HL-60/S4 treated with phorbol 12-myristate 13-acetate at 8.2 ng/mL for 4 days and 3 days (cell line): ENCODE data around the gene OXA1L.
"Not testable (repeated sequence)": the region's sequence is repeated elsewhere in the genome, so short reads cannot be mapped to it uniquely, and the experiment has no call there.

Experiments
- in situ Hi-C: fragments of 300-500 bp; cut with MboI; formaldehyde crosslinking; loops from 2 replicates; pipeline ENCODE4 v1.15.0; 2022; ENCODE audit warnings: low sequenced_read_pairs

Gene OXA1L

DNA sequence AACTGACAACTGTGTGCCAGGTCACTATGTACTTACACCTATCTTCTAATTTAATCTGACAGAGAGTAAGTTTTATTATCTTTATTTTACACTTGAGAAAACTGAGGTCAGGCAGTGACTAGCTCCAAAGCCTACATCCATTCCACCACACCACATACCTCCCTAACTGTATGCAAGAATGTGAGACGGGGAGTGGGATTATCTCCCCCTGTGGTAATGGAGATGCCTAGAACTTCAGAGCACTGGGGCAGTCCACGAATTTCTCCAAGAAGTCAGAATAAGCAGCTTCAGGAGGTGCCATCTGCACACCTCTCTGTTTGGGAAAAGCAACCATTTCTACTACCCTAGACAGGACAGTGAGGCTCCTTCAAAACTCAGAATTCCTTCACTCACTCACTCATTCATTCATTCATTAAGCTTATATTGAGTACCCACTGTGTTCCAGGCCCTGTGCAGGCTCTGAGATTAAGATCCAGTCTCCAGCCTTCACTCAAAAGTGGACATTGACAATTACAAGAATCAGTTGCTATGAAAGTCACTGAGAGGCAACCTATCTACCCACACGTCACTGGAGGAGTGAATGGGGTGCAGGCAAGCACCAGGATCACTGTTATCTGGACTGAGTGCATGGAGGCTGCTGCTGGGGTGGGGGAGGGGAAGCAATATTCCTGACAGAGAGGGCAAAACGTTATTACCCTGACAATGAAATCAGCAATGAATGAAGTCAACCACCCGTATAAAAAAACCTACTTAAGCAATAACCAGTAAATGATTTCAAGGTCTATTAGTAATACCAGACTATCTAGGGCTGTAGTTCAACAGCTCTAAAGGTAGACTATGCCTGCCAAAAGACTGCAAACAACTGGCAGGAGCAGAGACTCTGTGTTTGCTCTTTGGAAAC is 30.8 kb downstream of the OXA1L start:
- in situ Hi-C loops, result no loop called here

DNA sequence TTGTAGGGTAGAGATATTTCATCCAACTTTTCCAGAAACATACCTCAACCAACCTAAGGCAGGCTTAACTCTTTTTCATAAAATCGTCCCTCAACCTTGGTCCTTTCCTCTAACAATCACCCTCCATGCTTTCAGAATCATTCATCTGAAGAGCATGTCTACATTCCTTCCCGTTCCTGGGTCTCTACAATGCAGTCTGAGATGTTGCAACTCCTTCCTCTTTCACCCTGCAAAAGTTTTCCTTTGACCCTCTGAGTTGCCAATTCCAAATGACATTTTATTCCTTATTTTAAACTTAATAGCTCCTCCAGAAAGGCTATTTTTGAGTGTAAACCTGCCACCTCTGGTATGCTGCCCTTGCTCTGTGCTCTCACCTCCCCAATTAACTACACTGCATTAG is 32.0 kb downstream of the OXA1L start:
- in situ Hi-C loops, result no loop called here

DNA sequence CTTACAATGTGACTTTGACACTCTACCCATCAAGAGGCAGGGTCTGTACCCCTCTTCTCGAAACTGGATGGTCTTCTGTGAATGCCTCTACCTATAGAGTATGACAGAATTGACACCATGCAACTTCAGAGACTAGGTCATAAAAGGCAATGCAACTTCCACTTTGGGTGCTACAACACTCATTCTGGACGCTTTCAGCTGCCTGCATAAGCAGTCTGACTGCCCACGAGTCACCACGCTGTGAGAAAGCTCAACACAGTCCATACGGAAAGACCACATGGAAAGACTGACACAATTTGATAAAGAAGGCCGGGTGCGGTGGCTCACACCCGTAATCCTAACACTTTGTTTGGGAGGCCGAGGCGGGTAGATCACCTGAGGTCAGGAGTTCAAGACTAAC is 33.9 kb downstream of the OXA1L start:
- in situ Hi-C loops, result no loop called here

DNA sequence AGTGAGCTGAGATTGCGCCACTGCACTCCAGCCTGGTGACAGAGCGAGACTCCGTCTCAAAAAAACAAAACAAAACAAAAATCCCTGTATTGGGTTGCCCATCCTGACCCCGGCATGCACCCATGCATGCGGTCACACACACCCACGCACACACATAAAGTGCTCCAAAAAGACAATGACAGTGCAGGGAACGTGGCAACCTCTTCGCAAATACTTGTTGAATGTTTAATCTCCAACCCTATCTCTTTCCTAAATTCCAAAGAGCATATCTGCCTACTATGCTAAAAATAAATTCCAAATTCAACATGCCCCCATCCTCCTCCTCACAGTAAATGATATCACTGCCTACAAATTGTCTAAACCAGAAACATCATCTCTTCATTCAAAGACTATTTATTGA is 35.2 kb downstream of the OXA1L start:
- in situ Hi-C loops, result no loop called here

DNA sequence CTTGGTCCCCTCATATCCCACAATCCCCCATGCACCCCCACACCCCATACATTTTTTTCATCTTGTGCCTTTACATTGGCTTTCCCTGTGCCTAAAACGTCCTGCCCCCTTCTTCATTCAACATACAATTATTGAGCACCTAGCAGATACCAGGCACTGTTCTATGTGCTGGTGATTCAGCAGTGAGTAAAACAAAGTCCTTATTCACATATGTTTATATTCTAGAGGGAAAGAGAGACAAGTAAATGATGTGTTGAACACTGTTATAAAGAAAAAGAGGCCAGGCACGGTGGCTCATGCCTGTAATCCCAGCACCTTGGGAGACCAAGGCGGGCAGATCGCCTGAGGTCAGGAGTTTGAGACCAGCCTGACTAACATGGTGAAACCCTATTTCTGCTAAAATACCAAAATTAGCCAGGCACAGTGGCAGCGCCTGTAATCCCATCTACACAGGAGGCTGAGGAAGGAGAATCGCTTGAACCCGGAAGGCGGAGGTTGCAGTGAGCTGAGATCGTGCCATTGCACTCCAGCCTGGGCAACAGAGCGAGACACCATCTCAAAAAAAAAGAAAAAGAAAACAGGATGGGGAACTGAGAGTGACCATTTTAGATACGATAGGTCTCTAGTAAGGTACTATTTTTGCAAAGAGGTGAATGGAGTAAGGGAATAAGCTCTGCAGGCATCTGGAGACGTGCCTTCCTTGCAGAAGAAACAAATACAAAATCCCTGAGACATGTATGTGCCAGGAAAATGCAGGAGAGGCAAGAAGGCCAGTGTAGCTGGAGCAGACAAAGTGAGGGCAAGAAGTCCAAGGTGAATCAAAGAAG is 36.6 kb downstream of the OXA1L start:
- in situ Hi-C loops, result no loop called here

DNA sequence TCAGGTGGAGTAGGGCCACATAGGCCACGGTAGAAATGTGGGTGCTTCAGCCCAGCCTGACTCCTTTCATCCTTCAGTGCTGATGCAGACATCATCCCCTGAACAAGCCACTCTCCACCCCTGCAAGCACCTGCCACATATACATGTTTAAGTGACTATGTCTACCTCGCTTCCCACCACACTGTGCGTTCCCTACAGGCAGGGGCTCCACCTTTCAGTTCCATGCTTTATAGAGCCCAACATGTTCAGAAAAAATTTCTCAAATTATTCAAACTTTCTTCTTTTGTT is 37.1 kb downstream of the OXA1L start:
- in situ Hi-C loops, result no loop called here

DNA sequence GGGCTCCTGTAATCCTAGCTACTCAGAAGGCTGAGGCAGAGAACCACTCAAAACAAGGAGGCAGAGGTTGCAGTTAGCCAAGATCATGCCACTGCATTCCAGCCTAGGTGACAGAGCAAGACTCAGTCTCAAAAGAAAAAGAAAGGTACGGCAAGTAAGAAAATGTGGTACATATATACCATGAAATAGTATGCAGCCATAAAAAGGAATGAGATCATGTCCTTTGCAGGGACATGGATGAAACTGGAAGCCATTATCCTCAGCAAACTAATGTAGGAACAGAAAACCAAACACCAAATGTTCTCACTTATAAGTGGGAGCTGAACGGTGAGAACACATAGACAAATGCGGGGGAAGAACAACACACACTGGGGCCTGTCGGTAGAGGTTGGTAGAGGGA is 38.7 kb downstream of the OXA1L start:
- in situ Hi-C loops, result not testable (repeated sequence)

DNA sequence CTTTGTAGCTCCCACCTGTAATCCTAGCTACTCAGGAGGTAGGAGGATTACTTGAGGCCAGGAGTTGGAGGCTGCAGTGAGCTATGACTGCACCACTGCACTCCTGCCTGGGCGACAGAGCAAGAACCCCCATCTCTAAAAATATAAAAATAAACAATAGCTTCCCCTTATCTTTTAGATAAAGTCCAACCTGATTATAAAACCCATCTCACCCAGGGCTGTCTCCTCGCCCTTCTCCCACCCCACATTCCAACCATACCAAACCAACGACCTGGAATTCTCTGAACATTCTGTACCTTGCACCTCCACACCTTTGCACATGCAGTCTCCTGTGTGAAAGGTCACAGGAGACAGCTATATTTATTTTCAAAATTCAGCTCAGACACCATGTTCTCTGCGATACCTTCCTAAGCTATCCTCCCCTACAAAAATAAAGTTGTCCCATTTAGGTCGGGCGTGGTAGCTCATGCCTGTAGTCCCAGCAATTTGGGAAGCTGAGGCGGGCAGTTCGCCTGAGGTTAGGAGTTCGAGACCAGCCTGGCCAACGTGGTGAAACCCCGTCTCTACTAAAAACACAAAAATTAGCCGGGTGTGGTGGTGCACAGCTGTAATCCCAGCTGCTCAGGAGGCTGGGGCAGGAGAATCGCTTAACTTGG is 41.1 kb downstream of the OXA1L start:
- in situ Hi-C loops, result no loop called here

DNA sequence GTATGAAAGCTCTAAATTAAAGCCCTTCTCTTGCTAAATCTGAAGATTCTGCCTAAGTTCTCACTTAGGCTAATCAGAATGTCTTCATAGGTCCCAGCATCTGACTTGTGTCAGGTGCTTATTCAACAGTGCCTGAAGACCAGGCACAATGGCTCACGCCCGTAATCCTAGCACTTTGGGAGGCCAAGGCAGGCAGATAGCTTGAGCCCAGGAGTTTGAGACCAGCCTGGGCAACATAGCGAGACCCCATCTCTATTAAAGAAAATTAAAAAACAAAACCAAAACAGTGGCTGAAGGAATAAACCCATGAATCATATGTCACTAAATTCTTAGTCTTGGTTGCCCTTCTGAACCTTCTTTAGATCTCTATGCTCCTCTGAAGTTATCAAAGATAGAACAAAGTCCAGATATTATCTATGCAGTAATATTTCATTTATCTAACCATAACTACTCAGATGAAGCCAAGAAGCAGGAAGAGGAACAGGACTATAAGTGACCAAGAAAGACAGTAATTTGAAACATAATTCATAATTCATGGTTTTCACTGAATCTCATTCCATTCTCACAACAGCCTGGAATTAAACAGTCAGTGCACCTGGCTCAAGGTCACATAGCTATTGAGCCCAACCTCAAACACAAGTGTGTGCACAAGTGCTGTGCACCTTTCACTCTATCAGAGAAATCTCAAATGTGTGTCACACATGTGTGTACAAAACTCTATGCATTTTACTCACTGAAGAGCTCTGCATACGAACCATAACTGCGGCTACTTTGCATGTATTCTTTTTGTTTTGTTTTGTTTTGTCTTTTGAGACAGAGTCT is 42.1 kb downstream of the OXA1L start:
- in situ Hi-C loops, result no loop called here

DNA sequence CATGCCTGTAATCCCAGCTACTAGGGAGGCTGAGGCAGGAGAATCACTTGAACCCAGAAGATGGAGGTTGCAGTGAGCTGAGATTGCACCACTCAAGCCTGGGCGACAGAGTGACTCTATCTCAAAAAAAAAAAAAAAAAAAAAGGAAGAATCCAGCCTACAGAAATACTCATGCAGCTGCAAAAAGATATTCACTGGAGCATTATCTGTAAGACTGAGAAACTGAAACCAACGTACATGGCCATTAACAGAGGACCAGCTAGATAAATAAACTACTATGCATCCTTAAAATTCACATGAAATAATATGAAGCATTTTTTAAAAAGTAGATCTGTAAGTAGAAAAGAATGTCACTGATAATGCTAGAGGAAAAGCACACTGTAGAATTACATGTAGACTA is 45.2 kb downstream of the OXA1L start:
- in situ Hi-C loops, result no loop called here

DNA sequence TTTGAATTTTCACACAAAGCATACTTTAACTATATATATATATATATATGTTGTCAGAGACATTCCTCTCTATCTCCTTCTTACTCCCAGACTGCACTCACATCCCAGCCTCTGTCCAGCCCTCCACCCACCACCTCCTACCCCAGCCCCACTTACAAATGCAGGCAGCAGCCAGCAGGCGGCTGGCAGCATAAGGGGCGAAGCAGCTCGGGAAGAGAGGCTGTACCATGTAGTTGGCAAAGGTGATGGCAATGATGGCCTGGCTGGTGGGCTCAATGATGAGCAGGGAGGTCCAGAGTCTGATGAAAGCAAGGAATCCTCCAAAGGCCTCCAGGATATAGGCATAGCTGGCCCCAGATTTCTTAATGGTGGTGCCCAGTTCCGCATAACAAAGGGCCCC is 46.3 kb downstream of the OXA1L start:
- in situ Hi-C loops, result no loop called here

DNA sequence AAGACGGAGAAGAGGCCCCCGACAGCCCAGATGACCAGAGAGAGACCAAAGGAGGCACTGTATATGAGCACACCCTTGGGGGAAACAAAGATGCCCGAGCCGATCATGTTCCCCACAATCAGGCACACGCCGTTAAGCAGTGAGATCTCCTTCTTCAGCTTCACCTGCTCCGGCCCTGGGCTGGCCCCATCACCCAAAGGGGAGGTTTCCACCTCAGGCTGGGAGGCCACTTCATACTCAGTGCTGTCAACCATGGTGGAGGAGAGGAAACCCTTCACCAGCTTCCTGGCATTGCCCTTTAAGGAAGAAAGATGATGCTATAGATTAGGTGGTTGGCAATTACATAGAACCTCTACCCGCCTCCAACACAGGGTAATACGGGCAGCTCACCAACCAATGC is 46.7 kb downstream of the OXA1L start:
- in situ Hi-C loops, result no loop called here

DNA sequence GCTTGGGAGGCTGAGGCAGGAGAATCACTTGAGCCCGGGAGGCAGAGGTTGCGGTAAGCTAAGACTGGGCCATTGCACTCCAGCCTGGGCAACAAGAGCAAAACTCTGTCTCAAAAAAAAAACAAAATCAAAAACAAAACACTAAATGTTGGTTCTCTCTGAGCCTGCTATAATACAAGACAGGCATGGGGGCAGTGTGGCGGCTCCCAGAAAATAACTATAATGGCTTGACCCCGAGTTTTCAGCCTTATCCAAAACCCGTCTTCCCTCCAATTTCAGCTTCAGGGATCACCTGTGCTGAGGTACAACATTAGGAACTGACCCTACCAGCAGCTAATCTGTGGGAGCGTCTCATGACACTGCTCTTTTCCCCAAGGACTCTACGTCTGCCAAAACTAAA is 47.9 kb downstream of the OXA1L start:
- in situ Hi-C loops, result no loop called here

DNA sequence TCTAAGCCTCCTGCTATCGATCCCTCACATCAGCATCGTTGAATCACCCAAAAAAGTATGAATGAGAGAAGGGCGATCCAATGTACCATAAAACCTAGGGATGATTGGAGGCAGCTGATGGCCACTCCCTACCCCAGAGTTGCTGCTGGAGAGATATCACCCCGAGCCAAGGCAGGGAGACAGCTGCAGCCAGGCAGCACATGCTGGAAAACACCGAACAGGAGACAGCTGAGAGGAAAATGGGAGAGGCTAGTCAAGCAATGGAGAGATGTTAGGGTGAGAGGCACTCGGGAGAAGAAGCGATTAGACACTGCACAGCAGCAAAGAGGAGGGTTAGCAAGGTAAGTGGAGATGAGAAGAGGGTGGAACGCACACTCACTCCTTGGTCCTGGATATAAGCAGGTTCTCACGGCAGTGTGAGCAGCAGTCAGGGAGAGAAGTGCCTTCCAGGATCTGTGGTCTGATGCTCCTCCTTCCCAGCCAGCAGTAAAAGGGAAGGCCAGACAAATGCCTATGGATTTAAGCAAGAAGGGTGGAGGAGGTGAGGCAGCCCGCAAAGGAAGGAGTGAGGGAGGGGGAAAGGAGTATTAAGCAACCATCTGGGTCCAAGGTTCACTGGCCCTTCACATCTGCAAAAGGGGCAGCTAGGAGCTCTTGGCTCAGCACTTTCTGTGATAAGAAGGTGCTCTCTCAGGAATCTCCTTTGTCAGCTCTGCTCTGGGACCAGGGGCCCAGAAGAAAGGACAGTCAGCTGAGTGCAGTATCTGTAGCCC is 48.6 kb downstream of the OXA1L start, which contains the start of gene SLC7A7:
SLC7A7 (minus strand) TSS at position 495 of the 773 bp plus-strand sequence. CDS start 2,037 bp downstream, outside the sequence.
- in situ Hi-C loops, result no loop called here

DNA sequence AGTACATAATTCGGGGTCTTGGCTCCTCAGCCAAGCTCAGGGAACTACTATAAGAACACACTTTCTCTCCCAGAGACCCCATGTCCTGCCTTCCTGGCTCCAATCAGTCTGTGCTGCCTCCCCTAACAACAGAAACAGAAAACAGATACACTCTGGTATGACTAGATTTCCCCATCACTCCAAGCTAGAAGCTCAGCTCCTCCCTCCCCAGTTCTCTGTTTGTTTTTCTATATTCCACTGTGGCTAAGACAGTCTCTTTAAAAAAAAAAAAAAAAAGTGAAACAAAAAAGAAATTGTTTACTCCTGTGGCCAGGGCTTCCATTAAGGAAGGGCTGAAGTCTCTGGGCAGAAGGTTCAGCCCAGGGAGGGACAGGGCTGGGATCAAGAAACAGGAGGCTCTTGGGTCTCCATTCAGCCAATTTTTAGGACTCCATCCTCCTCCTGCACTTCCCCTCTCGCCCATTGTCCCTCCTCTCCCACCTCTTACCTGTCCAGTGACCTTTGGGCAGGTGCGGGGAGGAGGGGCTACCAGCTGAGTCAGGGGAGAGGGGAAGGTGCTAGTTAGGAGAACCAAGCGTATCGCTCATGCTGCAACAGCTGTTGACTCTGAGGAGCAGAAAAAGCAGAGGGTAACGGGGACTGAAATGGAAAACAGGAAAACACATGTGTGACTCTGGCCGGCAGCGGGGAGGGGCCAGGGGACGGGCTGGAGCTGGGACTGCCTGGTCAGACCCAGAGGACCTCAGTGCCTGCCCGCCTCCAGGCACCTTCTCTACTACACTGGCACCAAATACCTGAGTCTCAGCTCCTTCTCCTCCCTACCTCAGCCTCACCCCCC is 52.9 kb downstream of the OXA1L start:
- in situ Hi-C loops, result no loop called here

DNA sequence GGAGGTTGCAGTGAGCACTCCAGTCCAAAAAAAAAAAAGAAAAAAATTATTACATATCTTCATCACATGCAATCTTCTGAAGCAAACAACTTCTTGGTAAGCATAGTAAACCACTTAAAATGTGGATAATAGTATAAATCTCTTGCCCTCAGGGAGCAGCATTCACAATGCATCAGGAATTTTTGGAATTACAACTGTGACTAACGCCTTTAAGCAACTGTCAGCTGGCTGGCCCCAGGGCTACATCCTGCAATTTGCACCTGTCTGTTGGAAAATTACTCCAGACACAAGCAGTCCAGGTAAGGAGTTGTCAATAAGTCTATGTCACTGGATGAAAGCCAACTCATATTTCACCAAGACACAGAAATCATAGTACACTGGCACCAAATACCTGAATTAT is 54.2 kb downstream of the OXA1L start:
- in situ Hi-C loops, result no loop called here

DNA sequence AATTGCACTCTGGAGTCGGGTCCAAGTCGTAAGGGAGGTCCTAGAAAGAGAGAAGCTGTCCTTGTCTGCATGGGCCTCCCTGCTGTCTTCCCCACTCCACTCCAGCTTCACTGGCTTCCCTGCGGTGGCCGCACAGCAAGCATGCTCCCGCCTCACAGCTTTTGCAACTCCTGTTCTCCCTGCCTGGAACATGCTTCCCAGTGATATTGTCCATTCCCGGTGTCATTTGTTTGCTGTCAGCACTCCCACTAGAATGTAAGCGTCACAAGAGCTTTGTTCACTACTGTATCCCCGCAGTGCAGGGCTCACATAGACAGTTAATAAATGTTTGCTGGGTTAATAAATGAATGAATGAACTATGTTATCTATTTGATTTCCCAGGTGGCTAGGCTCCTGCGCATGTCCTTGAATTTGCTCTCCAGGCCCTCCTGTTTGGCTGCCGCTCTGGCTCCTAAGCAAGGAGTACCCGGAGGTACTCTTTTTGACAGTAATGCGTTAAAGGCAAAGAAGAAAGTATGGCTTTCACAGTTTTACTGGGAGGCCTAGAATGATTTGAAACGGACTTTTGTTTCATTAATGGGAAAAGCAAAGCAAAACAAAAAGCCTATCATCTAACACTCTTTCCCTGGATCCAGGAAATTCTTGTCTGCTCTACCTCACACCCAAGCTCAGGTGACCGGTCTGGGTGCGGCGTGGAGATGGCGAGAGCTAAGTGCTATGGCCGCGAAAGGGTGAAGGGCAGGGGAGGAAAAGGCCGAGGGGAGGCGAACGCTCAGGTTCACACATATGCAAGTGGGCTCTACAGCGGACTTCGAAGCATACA is 54.9 kb downstream of the OXA1L start:
- in situ Hi-C loops, result no loop called here

DNA sequence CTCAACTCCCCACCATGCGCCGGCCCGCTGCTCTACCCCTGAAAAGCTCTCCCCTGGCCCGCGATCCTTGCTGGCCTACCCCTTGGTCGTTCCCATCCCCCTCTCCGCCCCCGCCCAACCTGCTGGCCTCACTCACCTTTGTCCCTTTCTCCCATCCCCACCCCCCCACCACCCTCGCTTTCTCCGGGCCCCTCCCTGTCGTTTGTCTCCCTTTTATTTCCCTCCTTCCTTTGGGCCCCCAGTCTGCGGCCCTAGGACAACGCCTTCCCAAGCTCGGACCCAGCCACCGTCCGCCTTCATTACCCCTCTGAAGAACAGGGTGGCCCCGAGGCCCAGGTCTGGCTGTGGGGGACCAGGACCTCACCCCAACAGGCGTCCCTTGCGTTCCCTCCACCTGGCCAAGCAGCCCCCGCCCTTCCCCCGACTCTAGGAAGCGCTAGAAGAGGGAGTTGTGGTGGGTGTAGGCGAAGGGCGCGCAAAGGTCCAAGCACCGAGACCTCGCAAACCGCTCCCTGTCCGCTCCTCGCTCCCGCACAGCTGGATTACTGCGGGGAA is 55.6 kb downstream of the OXA1L start:
- in situ Hi-C loops, result no loop called here
